HG02840 (cell line): ENCODE data around the gene SLC6A1.

Source experiments
- ATAC-seq: cut with Tn5 transposase; IDR thresholded peaks from one replicate; pipeline ENCODE4 v1.9.1; 2021; ENCODE audit warnings: mild to moderate bottlenecking, moderate library complexity, moderate number of reproducible peaks; ENCODE audit not compliant: unreplicated experiment, low FRiP score

Gene SLC6A1

GRCh38 chr3:11014253-11014652, 21.7 kb downstream of the SLC6A1 start:
- no peak for ATAC-seq

DNA sequence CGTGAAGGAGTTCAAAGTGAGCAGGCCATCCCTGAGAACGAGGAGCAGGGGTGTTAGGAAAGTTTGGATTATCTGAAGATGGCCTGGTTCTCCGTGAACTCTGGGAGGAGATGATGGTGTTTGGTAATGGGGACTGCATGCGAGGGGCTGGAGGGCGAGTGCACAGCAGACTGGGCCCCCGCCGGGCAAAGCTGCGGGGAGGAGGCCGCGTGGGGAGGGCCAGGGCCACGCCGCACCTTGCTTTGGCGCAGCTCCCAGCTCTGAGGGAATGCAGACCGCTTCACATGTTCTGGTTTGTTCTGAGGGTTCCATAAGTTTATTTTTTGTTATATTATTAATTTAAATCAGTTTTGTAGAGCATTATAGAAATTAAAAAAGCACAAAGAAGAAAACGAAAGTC, 22.2 kb downstream of the SLC6A1 start:
- ATAC-seq, result no peak

- no peak for ATAC-seq
Measured at GRCh38 chr3:11015369-11015768, 22.8 kb downstream of the SLC6A1 start.

DNA sequence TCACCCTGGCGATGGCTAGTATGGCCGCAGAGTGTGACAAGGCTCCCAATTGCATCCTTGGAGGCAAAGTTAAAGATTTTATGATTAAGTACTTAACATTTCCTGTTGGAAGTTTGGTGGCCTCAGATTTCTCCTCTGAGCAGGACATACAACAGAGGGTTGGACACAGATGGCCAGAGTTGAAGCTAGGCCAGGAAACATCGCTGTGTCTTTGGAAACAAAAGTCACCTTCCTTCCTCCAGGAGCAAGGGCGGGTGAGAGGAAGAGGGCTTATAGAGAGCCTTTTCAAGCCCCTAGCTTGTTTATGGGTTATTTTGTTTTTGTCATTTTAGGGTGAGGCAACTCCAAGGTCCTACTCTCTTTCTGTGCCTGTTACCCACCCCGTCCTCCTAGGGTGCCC, 24.2 kb downstream of the SLC6A1 start:
- ATAC-seq, result no peak

GRCh38 chr3:11019116-11019819, 26.7 kb downstream of the SLC6A1 start:
- no peak for ATAC-seq

GRCh38 chr3:11020764-11021163, 28.2 kb downstream of the SLC6A1 start:
- ATAC-seq, result no peak

DNA sequence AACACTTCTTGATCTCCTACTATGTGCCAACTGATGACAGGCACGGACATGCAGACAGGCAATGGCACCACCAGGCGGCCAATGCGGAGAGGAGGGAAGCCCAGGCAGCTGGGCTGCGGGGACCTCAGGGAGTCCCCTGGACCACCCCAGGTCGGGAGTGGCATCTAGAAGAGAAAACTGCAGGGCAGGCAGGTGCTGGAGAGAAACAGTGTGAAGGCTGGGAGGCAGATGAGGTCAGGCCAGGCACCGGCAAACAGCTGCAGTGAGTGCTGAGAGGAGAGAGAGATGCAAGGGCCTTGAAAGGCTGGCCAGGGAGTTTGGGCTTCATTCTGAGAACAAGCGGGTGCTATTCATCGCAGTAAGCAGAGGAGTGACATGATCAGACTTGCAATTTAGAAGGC, 29.1 kb downstream of the SLC6A1 start:
- no peak for ATAC-seq

GRCh38 chr3:11022115-11022514, 29.6 kb downstream of the SLC6A1 start:
- no peak for ATAC-seq

GRCh38 chr3:11024181-11024580, 31.6 kb downstream of the SLC6A1 start:
- ATAC-seq, result no peak

DNA sequence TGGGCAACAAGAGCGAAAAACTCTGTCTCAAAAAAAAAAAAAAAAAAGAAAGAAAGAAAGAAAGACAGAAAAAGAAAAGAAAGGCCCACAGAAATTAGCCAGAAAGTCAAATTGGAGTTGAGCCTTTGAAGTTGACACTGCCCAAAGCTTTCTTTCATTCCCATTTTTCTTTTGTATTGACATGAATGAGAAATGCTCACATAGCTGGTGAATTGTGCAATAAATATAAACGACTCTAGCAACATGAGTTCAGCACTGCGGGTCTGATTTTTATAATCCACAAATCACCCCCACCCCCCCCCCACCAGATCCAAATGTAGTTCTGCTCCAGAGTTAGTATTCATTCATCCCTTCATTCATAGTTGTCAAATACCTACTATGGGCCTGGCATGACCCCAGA, 37.4 kb downstream of the SLC6A1 start:
- ATAC-seq, result no peak

GRCh38 chr3:11033871-11034270, 41.3 kb downstream of the SLC6A1 start:
- ATAC-seq, result no peak

- ATAC-seq, result no peak
Measured at GRCh38 chr3:11034309-11034985, 41.9 kb downstream of the SLC6A1 start.

GRCh38 chr3:11035757-11036505, 43.4 kb downstream of the SLC6A1 start:
- ATAC-seq, result no peak

DNA sequence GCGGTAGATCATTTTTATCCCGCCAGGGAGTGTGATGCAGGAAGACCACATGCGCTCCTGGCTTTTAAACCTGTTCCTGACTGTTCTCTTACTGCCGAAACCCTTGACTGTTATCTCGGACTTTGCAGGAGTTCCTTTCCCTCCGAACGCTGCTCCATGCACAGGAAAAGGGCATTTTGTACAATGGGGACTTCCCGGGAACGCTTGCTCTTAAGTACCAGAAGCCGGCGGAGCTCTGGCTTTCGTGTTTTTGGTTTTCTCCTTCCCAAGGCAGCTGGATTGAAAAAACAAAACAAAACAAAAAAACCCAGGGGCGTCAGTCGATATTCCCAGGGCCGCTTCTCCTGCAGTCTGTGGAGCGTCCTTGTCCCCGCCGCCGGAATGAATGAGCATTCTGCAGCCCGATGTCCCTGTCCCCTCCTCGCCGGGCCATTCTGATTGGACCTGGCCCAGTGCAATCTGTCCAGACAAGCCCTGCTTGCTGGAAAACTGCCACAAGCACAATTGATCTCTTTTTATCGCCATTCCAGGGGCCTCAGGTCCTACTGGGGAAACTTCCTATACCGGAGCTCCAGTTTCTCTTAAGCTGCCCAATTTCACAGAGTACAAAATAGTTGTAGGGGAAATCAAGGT, 44.8 kb downstream of the SLC6A1 start:
- ATAC-seq, result no peak

DNA sequence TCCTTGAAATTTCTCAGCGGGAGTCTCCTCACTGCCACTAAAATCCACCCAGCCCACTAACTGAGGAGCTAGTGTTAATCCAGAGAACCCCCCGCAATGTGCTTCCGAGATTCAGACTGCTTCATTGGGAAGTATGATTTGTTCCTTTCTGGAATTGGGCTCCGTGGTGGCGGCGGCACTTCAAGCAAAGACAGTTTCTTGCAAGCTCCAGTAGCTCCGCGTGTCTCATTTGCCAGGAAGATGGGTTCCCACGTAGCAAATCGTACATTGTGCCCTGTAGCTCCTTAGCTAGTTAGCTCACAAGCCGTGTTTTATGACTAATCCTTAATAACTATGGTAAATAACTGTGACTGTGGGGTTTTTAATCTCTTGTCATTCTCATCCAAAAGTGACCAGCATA, 45.4 kb downstream of the SLC6A1 start:
- ATAC-seq, result no peak

DNA sequence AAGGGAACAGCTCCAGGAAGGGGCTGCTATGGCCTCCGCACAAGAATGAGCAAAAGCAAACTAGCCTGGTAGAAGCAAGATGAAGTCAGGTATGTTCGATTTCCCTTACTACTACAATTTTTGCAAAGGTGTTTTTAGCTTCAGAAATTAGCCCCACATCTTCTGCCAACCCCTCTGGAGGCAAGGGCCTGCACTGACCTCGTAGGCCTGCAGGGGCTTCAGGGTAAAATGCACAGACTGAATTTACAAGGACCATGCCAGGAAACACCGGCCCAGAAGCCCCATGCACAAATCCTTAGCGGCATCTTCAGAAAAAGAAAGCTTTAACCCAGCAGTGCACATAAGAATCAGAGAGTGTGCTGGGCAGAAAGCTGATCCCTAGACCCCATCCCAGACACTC, 53.0 kb downstream of the SLC6A1 start:
- ATAC-seq, result no peak

GRCh38 chr3:11047500-11047899, 55.0 kb downstream of the SLC6A1 start:
- no peak for ATAC-seq

DNA sequence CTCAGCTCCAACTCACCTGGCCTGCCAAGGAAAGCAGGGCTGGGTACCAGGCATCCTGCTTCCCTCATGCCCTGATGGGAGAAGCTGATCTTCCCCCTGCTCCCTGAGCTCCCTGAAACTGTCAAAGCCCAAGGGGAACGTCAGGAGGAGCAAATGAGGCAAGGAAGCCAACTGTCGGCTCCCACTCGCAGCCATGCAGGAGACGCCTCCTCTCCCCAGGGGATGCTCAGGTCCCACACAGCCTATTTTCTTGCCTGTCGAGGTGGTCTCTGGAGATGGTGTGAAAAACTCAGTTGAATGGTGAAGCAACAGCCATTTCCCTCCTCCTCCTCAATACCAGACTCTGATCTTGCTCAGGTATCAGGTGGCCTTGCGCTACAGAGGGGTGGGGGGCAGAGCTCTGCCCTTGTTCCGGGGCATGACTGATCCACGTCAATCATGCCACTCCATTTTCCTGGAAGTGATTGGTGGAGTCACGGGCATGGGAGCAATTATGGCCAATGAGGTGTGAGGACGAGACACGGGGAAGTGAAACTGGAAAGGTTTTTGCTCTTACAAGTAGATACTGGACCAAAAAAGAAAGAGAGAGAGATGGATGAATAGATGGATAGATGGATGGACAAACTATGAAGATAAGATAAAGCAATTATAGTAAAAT, 58.2 kb downstream of the SLC6A1 start:
- ATAC-seq, result no peak

GRCh38 chr3:11053926-11054503, 61.5 kb downstream of the SLC6A1 start:
- no peak for ATAC-seq

- ATAC-seq, result no peak
Measured at GRCh38 chr3:11054739-11055438, 62.3 kb downstream of the SLC6A1 start.
